C4-2B (cell line): ENCODE data around the gene STPG3.
"Not testable (repeated sequence)": the region's sequence is repeated elsewhere in the genome, so short reads cannot be mapped to it uniquely, and the experiment has no call there.

Experiments used
- CTCF ChIP-seq: fragments of 450-650 bp; conservative IDR thresholded peaks from 2 replicates; pipeline ENCODE4 v1.5.1; 2017; ENCODE audit warnings: mild to moderate bottlenecking
- ZFX ChIP-seq: fragments of 450-650 bp; IDR thresholded peaks from 2 replicates; pipeline ENCODE4 v1.6.1; 2017

- peak; percentile 83 for TF ChIP-seq CTCF
- TF ChIP-seq ZFX: not testable (repeated sequence)
Observed at GRCh38 chr9:137262173-137262908, 11.3 kb downstream of the STPG3 start.
